Gastrocnemius medialis (tissue), 4 donors: ENCODE data around the gene BEST1. TPM values are rescaled to one million over a fixed set of nuclear protein-coding genes. Genes with fewer than 3 reads are reported as not detected.

Source experiments
- ATAC-seq, 2 donors: fragments of 150-250 bp; one replicate each; pipeline ENCODE4 v1.9.1; 2016
- DNase-seq, 2 donors: peaks; one replicate each; pipeline ENCODE4 v3.0.0-alpha.2; 2019
- H3K27ac ChIP-seq, 4 donors: fragments of 200-600 bp; sonication (generic); 1 replicate in 1 of 4; 2 replicates in 3 of 4; pipeline ENCODE4 v1.5.1; 2016 to 2018; ENCODE audit warnings: mild to moderate bottlenecking in 2 of 4, moderate library complexity in 1 of 4
- H3K27me3 ChIP-seq, 3 donors: fragments of 200-600 bp; sonication (generic) in 2 of 3; 1 replicate in 1 of 3; 2 replicates in 2 of 3; pipeline versions ENCODE4 v1.5.1 to v1.6.0; 2016 to 2019; ENCODE audit warnings: mild to moderate bottlenecking in 1 of 3, moderate library complexity in 1 of 3
- H3K36me3 ChIP-seq, 2 donors: fragments of 200-600 bp; sonication (generic) in 1 of 2; one replicate each; pipeline ENCODE4 v1.5.1; 2017 to 2018
- H3K4me1 ChIP-seq, 2 donors: fragments of 200-600 bp; sonication (generic) in 1 of 2; one replicate each; pipeline ENCODE4 v1.5.1; 2016 to 2017; ENCODE audit warnings: mild to moderate bottlenecking in 2 of 2
- H3K4me3 ChIP-seq, 4 donors: fragments of 200-600 bp; sonication (generic) in 3 of 4; 1 replicate in 1 of 4; 2 replicates in 3 of 4; pipeline ENCODE4 v1.5.1; 2016 to 2019; ENCODE audit warnings: mild to moderate bottlenecking in 2 of 4
- H3K9me3 ChIP-seq, 3 donors: fragments of 200-600 bp; sonication (generic) in 2 of 3; 1 replicate in 1 of 3; 2 replicates in 2 of 3; pipeline ENCODE4 v1.5.1; 2016 to 2019
- POLR2A ChIP-seq, 2 donors: fragments of 450-650 bp; IDR thresholded peaks; one replicate each; pipeline ENCODE4 v1.6.1; 2017; ENCODE audit warnings: antibody characterized with exemption in 2 of 2, mild to moderate bottlenecking in 2 of 2, moderate library complexity in 2 of 2
- in situ Hi-C, 4 donors: fragments of 200-750 bp; cut with MboI; loops; one replicate each; pipeline versions ENCODE4 v1.15.0 to v1.8.0; 2017; ENCODE audit warnings: low sequenced_read_pairs in 4 of 4
- intact Hi-C: fragments of 100-400 bp; cut with DNase I; formaldehyde crosslinking; loops from one replicate; pipeline ENCODE4 v1.15.1; 2023; ENCODE audit warnings: low total_unique reads
- total RNA-seq, 4 donors: library from RNA; depleted of rRNA; stranded (reverse); fragments of >200 nt; gene quantifications; one replicate each; pipeline versions ENCODE4 v1.1.0 to v1.2.3, GENCODE V29; 2016
- TF ChIP-seq, protein P1 (sequence below), 5 experiments: fragments of 450-650 bp in 3 of 5; fragments of 200-600 bp in 2 of 5; sonication (generic) in 2 of 5; IDR thresholded peaks in 4 of 5; conservative IDR thresholded peaks in 1 of 5; 1 replicate in 4 of 5; 2 replicates in 1 of 5; pipeline ENCODE4 v1.5.1; 2016 to 2019; ENCODE audit warnings: antibody characterized with exemption in 5 of 5, mild to moderate bottlenecking in 3 of 5, moderate library complexity in 3 of 5

The BEST1 gene
- total RNA-seq, 4 donors from 2014 or later, result 0.93 to 1.7 (median 0.94) TPM; not detected in 1

DNA sequence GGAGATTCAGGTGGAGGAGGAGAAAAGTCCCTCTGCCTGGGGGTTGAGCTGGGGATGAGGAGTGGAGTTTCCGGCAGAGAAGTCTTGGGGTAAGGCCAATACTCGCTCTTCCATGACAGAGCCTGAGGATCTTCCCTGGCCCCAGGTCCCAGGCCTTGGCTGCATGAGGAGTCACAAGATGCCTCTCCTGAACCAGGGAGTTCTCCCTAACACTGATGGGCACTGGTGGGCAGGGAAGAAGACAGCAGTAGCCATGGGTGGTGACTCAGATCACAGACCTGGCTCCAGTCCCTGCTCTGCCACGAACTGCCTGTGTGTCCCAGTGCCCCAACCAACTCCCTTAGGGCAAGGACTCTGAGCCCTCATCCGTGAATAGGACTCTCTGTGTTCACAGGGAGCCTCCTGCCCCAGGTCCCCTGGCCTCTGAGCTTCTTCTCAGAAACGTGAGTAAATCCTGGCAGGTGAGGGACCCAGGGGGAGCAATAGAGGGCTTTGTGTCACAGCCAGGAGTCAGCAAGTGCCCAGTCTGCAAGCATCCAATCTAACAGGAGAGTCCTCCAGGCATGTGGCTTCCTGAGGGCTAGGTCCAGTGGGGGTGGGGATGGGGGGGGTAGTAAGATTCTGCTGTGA lies 62.8 kb downstream of the BEST1 start:
- DNase-seq, result no peak
- no peaks in the 10 kb centered on the region for H3K27me3 ChIP-seq
- no peak for ATAC-seq
- in situ Hi-C loops (no loop called here), intact Hi-C loops (no loop called here)
- H3K27ac ChIP-seq, result no peak overlapping the region
- no peak for TF ChIP-seq POLR2A (IDR thresholded peaks at IDR 0.05)
- TF ChIP-seq, protein P1, sequence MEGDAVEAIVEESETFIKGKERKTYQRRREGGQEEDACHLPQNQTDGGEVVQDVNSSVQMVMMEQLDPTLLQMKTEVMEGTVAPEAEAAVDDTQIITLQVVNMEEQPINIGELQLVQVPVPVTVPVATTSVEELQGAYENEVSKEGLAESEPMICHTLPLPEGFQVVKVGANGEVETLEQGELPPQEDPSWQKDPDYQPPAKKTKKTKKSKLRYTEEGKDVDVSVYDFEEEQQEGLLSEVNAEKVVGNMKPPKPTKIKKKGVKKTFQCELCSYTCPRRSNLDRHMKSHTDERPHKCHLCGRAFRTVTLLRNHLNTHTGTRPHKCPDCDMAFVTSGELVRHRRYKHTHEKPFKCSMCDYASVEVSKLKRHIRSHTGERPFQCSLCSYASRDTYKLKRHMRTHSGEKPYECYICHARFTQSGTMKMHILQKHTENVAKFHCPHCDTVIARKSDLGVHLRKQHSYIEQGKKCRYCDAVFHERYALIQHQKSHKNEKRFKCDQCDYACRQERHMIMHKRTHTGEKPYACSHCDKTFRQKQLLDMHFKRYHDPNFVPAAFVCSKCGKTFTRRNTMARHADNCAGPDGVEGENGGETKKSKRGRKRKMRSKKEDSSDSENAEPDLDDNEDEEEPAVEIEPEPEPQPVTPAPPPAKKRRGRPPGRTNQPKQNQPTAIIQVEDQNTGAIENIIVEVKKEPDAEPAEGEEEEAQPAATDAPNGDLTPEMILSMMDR (IDR thresholded peaks at IDR 0.05 in 4 of 5, conservative IDR thresholded peaks at IDR 0.05 in 1 of 5), result no peak
- no peaks in the 10 kb centered on the region for H3K9me3 ChIP-seq
- H3K4me3 ChIP-seq, result no peak overlapping the region
- no peaks in the 10 kb centered on the region for H3K4me1 ChIP-seq
- no peaks in the 10 kb centered on the region for H3K36me3 ChIP-seq

Other genes with a start within 250 kb of the BEST1 start
- under 1 TPM in 1 of 4 donors, not detected in 3; 0.07 TPM for gene MYRF, start 197.7 kb upstream of the BEST1 start, total RNA-seq
- 10 to 100 TPM; 36.5 to 51.8 (median 47.2) TPM for gene TMEM258, start 157.8 kb upstream of the BEST1 start, total RNA-seq
- 10 to 100 TPM in 2 of 4 donors, 1 to 10 TPM in 2; 7.4 to 15.7 (median 9.5) TPM for gene FEN1, start 157.4 kb upstream of the BEST1 start, total RNA-seq
- gene FADS1, start 133.3 kb upstream of the BEST1 start, total RNA-seq, result 100 to 1,000 TPM in 1 of 4 donors, 10 to 100 TPM in 3; 25.4 to 209 (median 62.5) TPM
- gene FADS2, start 122.1 kb upstream of the BEST1 start, total RNA-seq, result 1 to 10 TPM; 1.5 to 6.4 (median 4.0) TPM
- 100 to 1,000 TPM in 2 of 4 donors, 10 to 100 TPM in 2; 40.7 to 196 (median 89.0) TPM for gene FADS3, start 58.8 kb upstream of the BEST1 start, total RNA-seq
- gene RAB3IL1, start 32.8 kb upstream of the BEST1 start, total RNA-seq, result 1 to 10 TPM; 3.9 to 5.4 (median 4.9) TPM
- 1,000 to 10,000 TPM; 1,340 to 3,366 (median 1,705) TPM for gene FTH1, start 17.3 kb downstream of the BEST1 start, total RNA-seq
- 10 to 100 TPM in 2 of 4 donors, 1 to 10 TPM in 2; 6.3 to 18.7 (median 13.7) TPM for gene INCENP, start 173.7 kb downstream of the BEST1 start, total RNA-seq
- gene SCGB1D1, start 239.9 kb downstream of the BEST1 start, total RNA-seq, result not detected